HG02759 (cell line): ENCODE measurements around the gene SLC9A6.

Experiments
- ATAC-seq: cut with Tn5 transposase; IDR thresholded peaks from one replicate; pipeline ENCODE4 v1.9.1; 2021; ENCODE audit warnings: mild to moderate bottlenecking, moderate library complexity; ENCODE audit not compliant: unreplicated experiment

SLC9A6 gene

DNA sequence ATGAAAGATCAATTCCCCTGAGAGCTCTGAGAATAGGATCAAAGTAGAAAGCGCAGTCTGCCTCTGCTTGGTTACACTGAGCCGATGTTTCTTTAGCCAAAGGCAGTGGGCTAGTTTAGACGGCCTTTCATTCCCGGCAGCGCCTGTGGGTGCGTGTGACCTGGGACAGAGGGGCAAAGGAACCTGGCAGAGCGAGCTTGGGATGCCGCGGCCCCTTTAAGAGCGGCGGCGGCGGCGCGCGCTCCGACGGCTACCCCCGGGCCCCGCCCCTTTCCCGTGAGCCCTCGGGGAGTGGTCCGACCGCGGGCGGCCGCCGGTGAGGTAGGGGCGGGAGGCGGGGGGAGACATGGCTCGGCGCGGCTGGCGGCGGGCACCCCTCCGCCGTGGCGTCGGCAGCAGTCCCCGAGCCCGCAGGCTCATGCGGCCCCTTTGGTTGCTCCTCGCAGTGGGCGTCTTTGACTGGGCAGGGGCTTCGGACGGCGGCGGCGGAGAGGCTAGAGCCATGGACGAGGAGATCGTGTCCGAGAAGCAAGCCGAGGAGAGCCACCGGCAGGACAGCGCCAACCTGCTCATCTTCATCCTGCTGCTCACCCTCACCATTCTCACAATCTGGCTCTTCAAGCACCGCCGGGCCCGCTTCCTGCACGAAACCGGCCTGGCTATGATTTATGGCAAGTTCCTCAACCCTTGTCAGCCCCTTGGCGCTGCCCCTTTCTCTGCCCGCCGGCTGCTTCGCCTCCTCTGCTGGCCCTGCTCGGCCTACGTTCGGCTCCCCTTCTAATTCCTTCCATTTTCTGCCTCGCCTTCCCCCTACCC is at the start of gene SLC9A6:
TSS of gene SLC9A6 (plus strand) at position 279 of the 816 bp plus-strand sequence. CDS start at position 503, 224 bp downstream.
- ATAC-seq, result peak; percentile 97

- no peak for ATAC-seq
Observed at GRCh38 chrX:135944486-135944885, 40.7 kb upstream of the SLC9A6 start.

GRCh38 chrX:135951291-135951690 is 33.9 kb upstream of the SLC9A6 start:
- no peak for ATAC-seq

GRCh38 chrX:135973025-135973547 is 12.1 kb upstream of the SLC9A6 start:
- peak; percentile 27 for ATAC-seq

- ATAC-seq, result peak; percentile 85
Observed at GRCh38 chrX:135973548-135974278, 11.5 kb upstream of the SLC9A6 start, which contains the start of gene MMGT1. Gene MMGT1 (minus strand): TSS chrX:135973988. CDS start chrX:135973675, 313 bp downstream.

GRCh38 chrX:135974279-135974856 is 10.9 kb upstream of the SLC9A6 start:
- no peak for ATAC-seq

- no peak for ATAC-seq
Observed at GRCh38 chrX:135975421-135975820, 9.8 kb upstream of the SLC9A6 start.

- ATAC-seq, result no peak
Observed at GRCh38 chrX:135977611-135978010, 7.6 kb upstream of the SLC9A6 start.

DNA sequence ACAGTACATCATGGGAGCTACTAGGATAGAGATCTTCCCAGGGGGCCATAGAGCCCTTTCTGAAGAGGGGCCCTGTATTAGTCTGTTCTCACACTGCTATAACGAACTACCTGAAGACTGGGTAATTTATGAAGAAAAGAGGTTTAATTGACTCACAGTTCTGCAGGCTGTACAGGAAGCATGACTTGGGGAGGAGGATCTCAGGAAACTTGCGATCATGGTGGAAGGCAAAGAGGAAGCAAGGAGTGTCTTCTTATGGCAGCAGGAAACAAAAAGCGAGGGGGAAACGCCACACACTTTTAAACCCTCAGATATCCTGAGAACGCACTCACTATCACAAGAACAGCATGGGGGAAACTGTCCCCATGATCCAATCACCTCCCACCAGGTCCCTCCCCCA is 4.2 kb upstream of the SLC9A6 start:
- ATAC-seq, result no peak

DNA sequence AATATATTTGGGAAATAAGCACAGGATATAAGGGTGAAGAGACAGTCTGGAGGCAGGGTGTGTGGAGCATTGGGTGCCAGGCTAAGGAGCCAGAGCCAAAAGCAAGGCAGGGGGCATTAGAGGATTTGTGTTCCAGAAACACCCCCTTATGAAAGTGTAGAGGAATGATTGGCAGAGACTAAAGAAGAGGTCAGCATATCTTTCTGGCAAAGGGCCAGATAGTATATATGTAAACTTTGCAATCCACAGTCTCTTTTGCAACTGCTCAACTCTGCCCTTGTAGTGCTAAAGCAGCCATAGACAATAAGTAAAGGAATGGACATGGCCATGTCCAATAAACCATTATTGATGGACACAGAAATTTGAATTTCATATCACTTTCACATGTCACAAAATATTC is 3.6 kb upstream of the SLC9A6 start:
- ATAC-seq, result no peak

DNA sequence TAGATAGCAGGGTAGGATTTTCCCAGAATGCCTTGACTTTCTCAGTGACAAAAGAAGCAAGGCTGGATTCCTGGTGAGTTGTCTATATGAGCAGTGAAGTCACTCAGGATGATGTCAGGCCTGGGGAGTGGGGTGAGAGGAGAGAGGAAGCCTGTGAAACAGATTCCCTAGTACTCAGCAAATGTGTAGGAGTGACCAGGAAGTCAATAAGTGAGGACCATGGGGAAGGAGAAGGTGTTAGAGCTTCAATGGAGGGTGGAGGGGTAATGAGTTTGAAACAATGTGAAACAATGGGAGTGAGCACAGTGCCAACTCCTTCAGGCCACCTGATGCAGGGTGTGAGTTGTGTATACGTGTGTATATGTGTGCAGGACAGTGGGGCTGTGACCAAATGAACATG is 2.4 kb upstream of the SLC9A6 start:
- no peak for ATAC-seq

GRCh38 chrX:135984256-135984655 is 979 bp upstream of the SLC9A6 start:
- ATAC-seq, result no peak

GRCh38 chrX:135984791-135985156 is 461 bp upstream of the SLC9A6 start:
- ATAC-seq, result peak; percentile 1

- no peak for ATAC-seq
Observed at GRCh38 chrX:135985973-135986310, 707 bp downstream of the SLC9A6 start.

GRCh38 chrX:135988245-135988644 is 3.0 kb downstream of the SLC9A6 start:
- no peak for ATAC-seq

DNA sequence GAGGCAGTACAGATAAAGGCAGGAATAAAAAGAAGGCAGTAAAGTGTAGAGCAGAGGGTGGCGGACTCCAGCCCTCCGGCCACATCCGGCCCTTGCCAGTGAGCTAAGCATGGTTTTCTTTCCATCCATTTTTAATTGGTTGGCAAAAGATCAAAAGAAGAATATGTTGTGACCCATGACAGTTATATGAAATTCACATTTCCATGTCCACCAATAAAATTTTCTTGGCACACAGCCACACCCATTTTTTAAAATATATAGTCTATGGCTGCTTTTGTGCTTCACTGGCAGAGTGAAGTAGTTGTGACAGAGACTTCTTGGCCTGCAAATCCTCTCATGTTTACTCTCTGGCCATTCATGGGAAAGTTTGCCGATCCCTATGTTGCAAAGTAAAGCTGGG is 29.8 kb downstream of the SLC9A6 start:
- ATAC-seq, result no peak

DNA sequence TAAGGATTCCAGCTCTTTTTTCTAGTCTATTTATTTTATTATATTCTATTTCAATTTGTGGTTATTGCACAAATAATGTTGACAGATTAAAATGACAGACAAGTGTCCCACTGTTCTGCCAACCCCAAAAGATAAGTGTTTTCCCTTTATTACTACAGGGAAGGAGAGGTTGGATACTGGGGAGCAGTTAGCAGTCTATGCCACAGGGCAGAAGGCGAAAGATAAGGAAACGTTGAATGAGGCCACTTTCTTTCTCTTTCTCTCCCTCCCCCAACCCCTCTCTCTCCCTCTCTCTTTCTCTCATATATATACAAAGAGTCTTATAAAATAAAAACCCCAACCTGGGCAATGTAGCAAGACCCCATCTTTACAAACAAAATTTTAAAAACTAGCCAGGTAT is 31.6 kb downstream of the SLC9A6 start:
- ATAC-seq, result no peak

DNA sequence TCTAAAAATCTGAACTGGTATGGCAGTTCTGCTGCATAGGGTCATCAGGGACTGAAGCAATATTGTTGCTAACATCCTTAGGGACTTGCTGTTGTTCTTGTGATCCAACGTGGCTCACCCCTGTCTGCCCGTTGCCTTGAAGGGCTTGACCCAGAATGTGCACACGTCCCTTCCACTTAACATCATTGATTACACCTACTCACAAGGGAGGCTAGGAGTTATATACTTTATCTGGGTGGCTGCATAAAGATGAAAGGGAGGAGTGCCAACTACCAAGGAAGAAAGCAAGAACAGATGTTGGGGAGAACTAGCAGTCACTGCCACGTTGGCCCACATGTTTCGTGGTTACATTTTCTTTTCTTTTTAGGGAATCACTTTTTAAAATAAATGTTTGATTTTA is 34.0 kb downstream of the SLC9A6 start:
- no peak for ATAC-seq

GRCh38 chrX:136021160-136021559 is 35.9 kb downstream of the SLC9A6 start:
- ATAC-seq, result peak; percentile 82

- ATAC-seq, result peak; percentile 72
Observed at GRCh38 chrX:136021903-136022302, 36.7 kb downstream of the SLC9A6 start.

- no peak for ATAC-seq
Observed at GRCh38 chrX:136025091-136025490, 39.9 kb downstream of the SLC9A6 start.
